OCI-LY3 (cell line): ENCODE data around the gene PSMD14.

Experiments used
- H2AFZ ChIP-seq: fragments of 200-600, 300-600 bp; shearing (Covaris generic); 2 replicates; pipeline ENCODE4 v1.6.0; 2014; ENCODE audit warnings: antibody characterized with exemption, low read depth, low read length
- H3K27ac ChIP-seq: fragments of 200-600, 300-600 bp; sonication (generic); 2 replicates; pipeline ENCODE4 v1.5.1; 2014; ENCODE audit warnings: mild to moderate bottlenecking, low read length, moderate library complexity, mixed read lengths
- H3K27me3 ChIP-seq: fragments of 200-600, 300-600 bp; sonication (generic); 2 replicates; pipeline ENCODE4 v1.6.1; 2014; ENCODE audit warnings: low read depth, low read length, mixed read lengths
- H3K36me3 ChIP-seq: fragments of 200-600, 300-600 bp; sonication (generic); replicated peaks from 2 replicates; pipeline ENCODE3; 2014; ENCODE audit warnings: low read depth, low read length, mixed read lengths
- H3K4me1 ChIP-seq: fragments of 300-600, 200-600 bp; sonication (generic); 2 replicates; pipeline ENCODE4 v1.6.1; 2014; ENCODE audit warnings: low read length, mixed read lengths
- H3K4me2 ChIP-seq: fragments of 200-600, 300-600 bp; sonication (generic); 2 replicates; pipeline ENCODE4 v1.6.1; 2014; ENCODE audit warnings: low read length, mixed read lengths
- H3K4me3 ChIP-seq: fragments of 300-600, 200-600 bp; sonication (generic); 2 replicates; pipeline ENCODE4 v1.5.1; 2014; ENCODE audit warnings: antibody characterized with exemption, mild to moderate bottlenecking, low read length, moderate library complexity
- H3K79me2 ChIP-seq: fragments of 300-600, 200-600 bp; shearing (Covaris generic); 2 replicates; pipeline ENCODE4 v1.6.1; 2014; ENCODE audit warnings: mild to moderate bottlenecking, low read length, mixed read lengths
- H3K9ac ChIP-seq: fragments of 300-600, 200-600 bp; shearing (Covaris generic); 2 replicates; pipeline ENCODE4 v1.6.0; 2014; ENCODE audit warnings: mild to moderate bottlenecking, low read length, moderate library complexity
- H3K9me3 ChIP-seq: fragments of 200-600, 300-600 bp; shearing (Covaris generic); 2 replicates; pipeline ENCODE4 v1.6.1; 2014; ENCODE audit warnings: low read length, mixed read lengths; ENCODE audit not compliant: insufficient read depth
- H4K20me1 ChIP-seq: fragments of 200-600, 300-600 bp; sonication (generic); 2 replicates; pipeline ENCODE4 v1.6.1; 2016; ENCODE audit warnings: low read length, mixed read lengths; ENCODE audit not compliant: insufficient read depth
- CTCF ChIP-seq: fragments of 200-600, 300-600 bp; sonication (generic); IDR thresholded peaks from 2 replicates; pipeline ENCODE4 v1.5.1; 2014; ENCODE audit warnings: antibody characterized with exemption, low read length, low read depth
- EZH2phosphoT487 ChIP-seq: fragments of 200-600 bp; shearing (Covaris generic); IDR thresholded peaks from 2 replicates; pipeline ENCODE4 v1.6.1; 2018; ENCODE audit warnings: antibody characterized with exemption, mixed run types, low read depth

PSMD14 gene

GRCh38 chr2:161417438-161418274, 109.4 kb downstream of the PSMD14 start:
- H2AFZ ChIP-seq: no peak overlapping the region; the same call in 1 of the 2 replicates
- peaks cover 29% of the 10 kb centered on the region for H3K27me3 ChIP-seq
- H3K36me3 ChIP-seq: no peaks in the 10 kb centered on the region
- no peaks in the 10 kb centered on the region for H4K20me1 ChIP-seq
- peak overlapping the region; percentile 89 for H3K4me2 ChIP-seq
- H3K27ac ChIP-seq: no peak overlapping the region
- TF ChIP-seq EZH2phosphoT487: no peak
- TF ChIP-seq CTCF: no peak
- H3K79me2 ChIP-seq: no peaks in the 10 kb centered on the region
- H3K4me1 ChIP-seq: peaks cover 6% of the 10 kb centered on the region
- H3K4me3 ChIP-seq: peak overlapping the region; percentile 87
- no peak overlapping the region for H3K9ac ChIP-seq
- no peaks in the 10 kb centered on the region for H3K9me3 ChIP-seq

GRCh38 chr2:161418275-161418714, 110.1 kb downstream of the PSMD14 start:
- Histone ChIP-seq H3K36me3 (no peaks in the 10 kb centered on the region), H3K27ac (no peak overlapping the region), H2AFZ (peak overlapping the region; percentile 81), H3K9me3 (no peaks in the 10 kb centered on the region), H4K20me1 (no peaks in the 10 kb centered on the region), H3K79me2 (no peaks in the 10 kb centered on the region), H3K4me3 (peak overlapping the region; percentile 87), H3K4me1 (peaks cover 6% of the 10 kb centered on the region), H3K4me2 (peak overlapping the region; percentile 89), H3K27me3 (peaks cover 29% of the 10 kb centered on the region), H3K9ac (peak overlapping the region; percentile 45)
- no peak for TF ChIP-seq CTCF
- TF ChIP-seq EZH2phosphoT487: no peak

- Histone ChIP-seq H3K9me3 (no peaks in the 10 kb centered on the region), H3K4me2 (peak overlapping the region; percentile 89)
- no peak for TF ChIP-seq EZH2phosphoT487
- no peak for TF ChIP-seq CTCF
These were observed 110.8 kb downstream of the PSMD14 start for GRCh38 chr2:161418715-161419637.

More at GRCh38 chr2:161418715-161419637, 110.8 kb downstream of the PSMD14 start:
- H3K9ac ChIP-seq: peak overlapping the region; percentile 45
- H3K36me3 ChIP-seq: no peaks in the 10 kb centered on the region
- H3K79me2 ChIP-seq: no peaks in the 10 kb centered on the region
- no peak overlapping the region for H3K27ac ChIP-seq
- no peaks in the 10 kb centered on the region for H4K20me1 ChIP-seq
- peaks cover 6% of the 10 kb centered on the region for H3K4me1 ChIP-seq
- H3K27me3 ChIP-seq: peaks cover 29% of the 10 kb centered on the region
- peak overlapping the region; percentile 87 for H3K4me3 ChIP-seq
- peak overlapping the region; percentile 81 for H2AFZ ChIP-seq
